Activated gamma-delta T cell (primary cell): ENCODE measurements around the gene IKZF5.

ENCODE experiments used
- DNase-seq: peaks from one replicate; lab custom pipeline; 2025; lab: John Stamatoyannopoulos, UW
- total RNA-seq, 2 donors: gene quantifications; one replicate each; lab custom pipeline; 2026; lab: John Stamatoyannopoulos, UW

Gene IKZF5, protein sequence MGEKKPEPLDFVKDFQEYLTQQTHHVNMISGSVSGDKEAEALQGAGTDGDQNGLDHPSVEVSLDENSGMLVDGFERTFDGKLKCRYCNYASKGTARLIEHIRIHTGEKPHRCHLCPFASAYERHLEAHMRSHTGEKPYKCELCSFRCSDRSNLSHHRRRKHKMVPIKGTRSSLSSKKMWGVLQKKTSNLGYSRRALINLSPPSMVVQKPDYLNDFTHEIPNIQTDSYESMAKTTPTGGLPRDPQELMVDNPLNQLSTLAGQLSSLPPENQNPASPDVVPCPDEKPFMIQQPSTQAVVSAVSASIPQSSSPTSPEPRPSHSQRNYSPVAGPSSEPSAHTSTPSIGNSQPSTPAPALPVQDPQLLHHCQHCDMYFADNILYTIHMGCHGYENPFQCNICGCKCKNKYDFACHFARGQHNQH
- 24.9 to 27.0 reads per million in 2 donors for total RNA-seq

DNA sequence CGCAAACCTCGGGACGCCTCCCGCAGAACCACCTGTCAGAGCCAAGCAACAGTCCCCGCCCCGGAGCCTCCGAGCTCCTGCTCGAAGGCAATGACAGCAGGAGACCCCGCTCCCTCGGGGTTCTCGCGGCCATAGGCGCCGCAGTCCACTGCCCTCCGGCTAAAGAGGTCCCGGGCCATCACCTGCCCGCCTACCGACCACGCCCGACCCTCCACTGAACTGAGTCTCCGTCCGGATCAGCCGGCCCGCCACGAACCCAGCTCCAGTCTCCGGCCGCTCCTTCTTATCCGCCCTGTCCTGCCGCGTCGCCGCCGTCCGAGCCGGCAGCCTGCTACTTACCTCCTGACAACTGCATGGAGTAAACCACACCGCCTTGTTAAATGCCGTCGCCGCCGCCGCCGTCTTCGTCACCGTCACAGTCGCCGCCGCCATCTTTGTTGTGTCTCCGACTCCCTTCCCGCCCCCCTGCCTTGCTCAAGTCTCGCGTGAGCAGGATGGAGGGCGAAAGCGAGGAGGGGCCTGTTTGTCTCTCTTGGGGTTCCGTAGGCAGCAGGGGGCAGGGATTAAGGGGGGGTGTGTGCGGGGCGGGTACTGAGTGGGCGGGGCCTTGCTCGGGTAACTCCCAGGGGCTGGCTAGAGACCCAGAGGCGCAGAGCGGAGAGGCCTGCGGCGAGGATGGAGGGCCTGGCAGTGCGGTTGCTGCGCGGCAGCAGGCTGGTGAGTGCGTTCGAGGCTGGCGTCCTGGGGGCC is at the start of gene IKZF5, which contains the start of gene ACADSB:
TSS of gene IKZF5 (minus strand) at position 441 of the 750 bp plus-strand sequence. CDS start 10,170 bp downstream, outside the sequence.
TSS of gene ACADSB (plus strand) at position 652 of the 750 bp plus-strand sequence. CDS start at position 676, 24 bp downstream.
- peak; percentile 92 for DNase-seq

DNA sequence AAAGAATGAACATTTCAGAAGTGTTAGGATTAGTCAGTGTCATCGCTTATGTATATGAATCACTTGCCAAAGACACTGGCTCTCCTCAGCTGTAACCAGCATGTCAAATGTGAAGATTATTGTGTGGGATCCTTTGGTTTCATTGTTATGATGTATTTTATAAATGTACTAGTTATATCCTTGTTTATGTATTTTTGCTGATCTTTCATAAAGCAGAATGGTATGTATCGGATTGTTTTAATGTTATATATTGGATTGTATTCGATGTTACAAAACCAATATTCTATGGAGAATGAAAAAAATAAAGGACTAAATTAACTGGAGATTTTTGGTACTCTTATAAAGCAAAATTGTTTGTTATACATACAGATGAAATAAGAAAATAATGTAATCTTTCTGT is 49.4 kb upstream of the IKZF5 start:
- DNase-seq: no peak

DNA sequence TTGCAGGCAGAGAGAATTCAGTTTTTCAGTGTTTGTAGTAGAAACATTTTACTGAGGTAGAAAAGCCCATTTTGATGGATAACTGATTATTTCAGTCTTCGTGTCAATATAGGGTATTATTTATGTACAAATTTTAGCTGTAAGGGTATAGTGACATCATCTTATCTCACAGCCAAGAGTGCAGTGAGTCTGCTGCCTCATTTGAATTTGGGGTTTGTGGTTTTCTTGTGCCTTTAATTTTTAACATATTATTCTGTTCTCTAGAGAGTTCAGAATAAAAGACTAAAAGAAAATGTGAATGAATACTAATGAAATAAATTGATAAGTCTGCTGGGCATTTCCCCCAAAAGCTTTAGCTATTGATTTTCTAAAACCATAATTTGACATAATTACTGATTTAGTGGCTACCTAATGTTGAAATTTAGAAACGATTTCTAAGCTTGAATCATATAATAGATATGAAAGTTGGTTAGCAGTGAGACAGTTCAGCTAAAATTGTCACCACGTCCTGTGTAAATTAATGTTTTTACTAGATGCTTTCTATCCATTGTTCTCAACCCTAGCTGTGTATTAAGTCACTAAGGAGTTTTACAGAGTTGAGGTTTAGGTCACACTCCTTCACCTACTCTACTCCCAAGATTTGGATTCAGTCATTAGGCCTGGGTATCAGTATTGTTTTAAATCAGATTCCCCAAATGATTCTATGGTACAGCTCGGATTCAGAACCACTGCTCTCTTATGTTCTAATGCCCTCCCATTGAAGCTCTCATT is 37.6 kb upstream of the IKZF5 start:
- DNase-seq: no peak

DNA sequence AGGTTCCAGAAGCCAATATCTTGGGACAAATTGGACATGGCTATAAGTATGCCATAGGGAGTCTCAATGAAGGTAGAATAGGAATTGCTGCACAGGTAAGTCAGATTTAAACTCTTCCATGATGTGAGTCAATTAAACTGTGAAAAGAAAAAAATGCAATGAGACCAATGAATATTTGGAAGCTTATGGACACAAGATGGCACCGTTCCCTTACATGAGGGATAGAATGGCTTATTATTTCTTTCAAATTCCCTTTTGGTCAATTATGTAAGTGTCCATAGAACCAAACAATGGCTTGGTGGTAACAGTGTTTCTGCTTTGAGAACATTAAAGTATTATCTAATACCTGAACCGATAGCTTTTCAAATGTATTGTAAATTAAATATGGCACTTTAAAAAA is 35.8 kb upstream of the IKZF5 start:
- DNase-seq: no peak

DNA sequence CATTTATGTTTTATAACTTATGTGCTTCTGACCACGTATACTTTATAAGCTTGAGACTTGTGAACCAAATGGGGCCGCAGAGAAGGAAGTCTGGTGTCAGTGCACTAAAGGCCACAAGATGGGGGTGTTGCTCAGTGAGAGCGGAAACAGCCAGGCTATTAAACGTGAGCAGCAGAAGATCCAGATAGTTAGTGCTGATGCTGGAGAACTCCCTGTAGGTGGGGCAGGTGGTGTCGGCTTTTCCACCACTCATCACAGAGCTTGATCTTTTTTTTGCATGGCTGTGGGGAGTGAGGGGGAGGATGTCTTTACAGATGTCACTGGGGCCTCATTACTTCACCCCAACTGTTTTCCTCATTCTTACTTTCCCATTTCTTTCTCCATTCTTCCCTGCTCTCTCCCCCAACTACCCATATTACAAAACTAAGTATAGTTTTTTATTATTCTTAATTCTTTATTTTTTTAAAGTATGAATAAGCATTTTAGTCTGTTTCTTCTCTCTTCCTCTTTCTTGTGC is 34.9 kb upstream of the IKZF5 start:
- DNase-seq: no peak

DNA sequence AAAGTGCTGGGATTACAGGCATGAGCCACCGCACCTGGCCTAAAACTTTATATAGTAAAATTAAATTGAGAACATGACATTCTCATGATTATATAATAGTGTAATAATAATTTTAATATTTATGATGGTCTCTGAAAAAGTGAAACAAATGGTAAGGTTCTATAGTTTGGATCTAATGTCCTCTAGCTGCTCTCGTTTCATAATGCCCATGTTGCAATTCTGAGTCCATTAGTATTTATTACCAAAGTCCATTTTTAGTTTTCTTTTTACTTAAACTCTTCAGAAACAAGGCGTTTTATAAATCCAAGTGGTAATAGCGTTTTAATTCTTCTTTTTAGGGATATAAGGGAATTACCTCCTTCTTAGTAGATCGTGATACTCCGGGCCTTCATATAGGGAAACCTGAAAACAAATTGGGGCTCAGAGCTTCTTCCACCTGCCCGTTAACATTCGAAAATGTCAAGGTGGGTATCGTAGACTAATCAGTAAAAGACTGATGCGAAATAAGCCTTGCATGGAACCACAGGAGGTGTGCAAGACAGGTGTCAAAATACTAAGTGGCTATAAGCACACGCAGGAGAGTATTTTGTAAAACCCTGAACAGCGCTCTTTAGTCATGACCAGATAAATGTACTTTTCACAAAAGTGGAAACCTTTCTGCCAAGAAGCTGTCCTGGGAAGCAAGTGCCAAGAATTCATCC is 34.3 kb upstream of the IKZF5 start:
- no peak for DNase-seq

DNA sequence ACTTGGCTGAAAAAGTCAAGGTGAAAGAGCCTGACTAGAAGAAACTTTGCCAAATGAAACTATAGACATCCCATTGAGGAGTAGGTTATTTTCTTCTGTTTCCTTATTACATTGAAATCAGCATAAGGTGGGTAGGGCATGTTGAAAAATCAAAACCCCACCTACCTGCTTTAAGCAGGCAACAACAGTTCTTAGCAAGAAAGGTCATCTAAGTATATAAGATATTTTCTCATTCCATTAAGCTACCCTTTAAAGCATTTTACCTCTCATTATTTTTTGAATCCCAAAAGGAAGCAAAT is 31.0 kb upstream of the IKZF5 start:
- no peak for DNase-seq

DNA sequence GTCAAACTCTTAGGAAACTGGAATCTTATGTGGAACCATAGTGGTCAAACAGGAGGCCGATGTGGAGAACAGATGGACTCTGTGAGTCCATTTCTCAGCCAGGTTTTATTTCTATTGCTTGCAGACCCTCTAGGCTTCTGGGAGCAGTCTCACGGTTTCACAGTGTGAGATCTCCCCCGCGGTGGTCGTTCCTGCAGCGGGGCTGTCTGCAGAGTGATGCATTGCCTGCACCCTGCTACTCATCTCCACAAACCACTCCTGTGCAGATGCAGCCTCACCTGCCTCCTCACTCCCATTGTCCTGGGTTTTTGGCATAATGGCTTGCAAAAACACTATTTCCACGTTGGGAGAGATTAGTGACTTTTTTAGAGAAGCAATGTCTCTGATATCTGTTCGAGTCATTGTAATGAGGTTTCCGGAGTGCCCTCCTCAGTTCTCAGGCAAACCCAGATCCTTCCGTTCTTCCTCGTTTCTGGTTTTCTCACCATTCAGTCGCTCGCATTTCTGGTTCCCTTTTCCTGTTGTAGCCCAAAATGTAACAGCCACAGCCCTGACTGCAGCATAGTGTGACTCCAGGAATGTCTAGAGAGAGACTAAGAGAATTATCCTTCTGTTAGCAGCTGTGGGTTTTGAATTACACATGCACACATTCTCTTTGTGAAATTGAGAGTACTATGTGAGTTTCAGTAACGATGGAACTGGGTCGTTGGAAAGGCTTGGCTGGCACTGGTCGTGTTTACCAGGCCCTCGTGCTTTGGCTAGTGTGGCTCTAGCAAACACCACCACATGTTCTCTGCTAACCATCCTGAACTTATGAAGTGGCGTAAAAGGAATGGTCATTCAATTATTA is 30.4 kb upstream of the IKZF5 start:
- DNase-seq: no peak

DNA sequence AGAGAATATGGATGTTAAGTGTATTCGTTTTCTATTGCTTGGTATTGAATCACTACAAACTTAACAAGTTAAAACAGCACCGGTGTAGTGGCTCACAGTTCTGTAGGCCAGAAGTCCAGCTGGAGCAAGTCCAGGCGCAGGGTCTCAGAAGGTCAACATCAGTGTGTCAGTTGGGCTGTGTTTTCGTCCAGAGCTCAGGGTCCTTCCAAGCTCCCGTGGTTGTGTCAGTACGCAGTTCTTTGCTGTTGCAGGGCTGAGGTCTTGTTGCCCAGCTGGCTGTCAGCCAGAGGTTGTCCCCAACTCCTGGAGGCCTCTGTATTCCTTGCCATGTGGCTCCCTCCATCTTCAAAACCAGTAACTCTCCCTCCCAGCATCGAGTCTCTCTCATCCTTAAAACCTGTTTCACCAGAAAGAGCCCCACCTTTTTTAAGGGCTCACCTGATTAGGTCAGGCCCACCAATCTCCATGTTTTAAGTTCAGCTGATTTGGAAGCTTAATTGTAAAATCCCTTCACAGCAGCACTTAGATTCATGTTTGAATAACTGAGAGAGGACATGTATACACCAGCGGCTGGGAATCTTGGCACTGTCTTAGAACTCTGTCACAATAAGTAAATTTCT is 27.0 kb upstream of the IKZF5 start:
- DNase-seq: no peak

DNA sequence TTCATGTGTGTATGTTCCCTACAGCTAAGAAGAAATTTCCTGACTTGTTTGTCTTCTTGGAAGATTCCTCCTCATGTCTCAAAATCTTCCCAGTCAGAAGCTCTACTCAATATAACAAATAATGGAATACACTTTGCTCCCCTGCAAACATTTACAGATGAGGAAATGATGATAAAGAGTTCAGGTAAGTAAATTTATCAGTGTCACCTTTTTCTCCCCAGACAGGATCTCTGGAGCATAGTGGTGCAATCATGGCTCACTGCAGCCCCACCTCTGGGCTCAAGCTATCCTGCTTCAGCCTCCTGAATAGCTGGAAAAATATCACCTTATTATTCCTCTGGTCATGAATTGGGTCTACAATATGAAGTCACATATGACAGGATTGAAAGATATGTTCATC is 25.7 kb upstream of the IKZF5 start:
- no peak for DNase-seq

DNA sequence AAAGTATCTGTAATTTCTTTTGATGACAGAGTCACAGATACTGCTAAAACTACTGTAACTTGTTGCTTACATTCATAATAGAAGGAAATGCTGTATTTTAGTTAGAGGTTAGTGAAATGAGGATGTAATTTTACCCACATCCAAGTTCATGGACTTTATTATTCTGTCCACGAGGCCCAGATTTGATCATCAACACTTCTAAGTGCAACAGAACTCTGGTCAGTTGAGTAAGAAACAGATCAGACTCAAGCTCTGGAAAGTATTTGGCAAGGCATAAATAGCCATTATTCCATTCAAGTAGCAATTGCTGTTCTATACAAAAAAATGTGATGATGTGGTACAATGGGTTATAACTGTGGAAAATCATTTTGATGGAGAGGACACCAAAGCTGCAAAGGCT is 22.5 kb upstream of the IKZF5 start:
- no peak for DNase-seq

DNA sequence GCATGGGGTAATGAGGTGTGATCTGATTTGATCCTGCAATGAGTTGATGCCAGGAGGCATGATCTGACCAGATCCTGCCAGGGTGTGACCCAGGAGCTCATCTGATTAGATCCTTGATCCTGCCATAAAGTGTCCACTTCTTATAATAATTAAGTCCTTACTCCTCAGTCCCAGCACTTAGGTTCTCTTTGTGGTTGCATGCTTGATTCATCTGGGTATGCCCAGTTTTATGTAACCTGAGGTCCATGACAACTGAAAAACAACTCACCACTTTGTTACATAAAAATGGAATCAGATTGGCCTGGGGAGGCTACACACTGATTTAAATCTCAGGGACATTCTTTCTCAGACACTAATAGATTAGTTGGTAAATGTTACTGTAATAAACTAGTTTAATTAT is 19.3 kb upstream of the IKZF5 start:
- no peak for DNase-seq

DNA sequence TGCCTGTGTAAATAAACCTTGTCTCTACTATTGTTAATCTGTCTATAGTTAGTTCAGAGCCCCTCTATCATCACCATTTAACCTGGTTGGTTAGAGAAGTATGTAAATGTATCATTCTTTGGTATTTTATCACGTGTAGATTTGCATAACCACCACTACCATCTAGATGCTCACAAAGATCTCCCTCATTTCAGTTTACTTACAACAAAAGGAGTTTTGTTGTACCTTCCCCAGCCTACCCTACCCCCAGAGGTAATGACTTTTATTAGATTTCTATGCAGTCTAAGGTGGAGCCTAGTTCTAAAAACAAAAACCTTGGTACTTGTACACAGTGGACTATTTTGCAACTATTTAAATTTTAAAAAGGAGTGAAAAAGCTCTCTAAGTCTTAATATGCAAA is 17.7 kb upstream of the IKZF5 start:
- no peak for DNase-seq

DNA sequence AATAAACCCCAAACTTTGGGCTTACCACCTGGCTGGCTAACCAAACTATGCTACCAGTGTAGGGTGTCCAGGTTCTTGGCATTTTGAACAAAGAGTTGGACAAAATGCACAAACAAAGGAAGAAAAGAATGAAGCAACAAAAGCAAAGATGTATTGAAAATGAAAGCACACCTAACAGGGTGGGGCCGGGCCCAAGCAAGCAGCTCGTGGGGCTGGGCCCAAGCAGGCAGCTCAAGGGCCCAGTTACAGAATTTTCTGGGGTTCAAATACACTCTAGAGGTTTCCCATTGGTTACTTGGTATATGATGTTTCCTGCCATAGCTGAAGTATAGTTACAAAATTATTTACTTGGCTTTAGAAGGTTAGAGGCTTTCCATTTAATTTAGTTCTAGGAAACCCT is 15.9 kb upstream of the IKZF5 start:
- no peak for DNase-seq

DNA sequence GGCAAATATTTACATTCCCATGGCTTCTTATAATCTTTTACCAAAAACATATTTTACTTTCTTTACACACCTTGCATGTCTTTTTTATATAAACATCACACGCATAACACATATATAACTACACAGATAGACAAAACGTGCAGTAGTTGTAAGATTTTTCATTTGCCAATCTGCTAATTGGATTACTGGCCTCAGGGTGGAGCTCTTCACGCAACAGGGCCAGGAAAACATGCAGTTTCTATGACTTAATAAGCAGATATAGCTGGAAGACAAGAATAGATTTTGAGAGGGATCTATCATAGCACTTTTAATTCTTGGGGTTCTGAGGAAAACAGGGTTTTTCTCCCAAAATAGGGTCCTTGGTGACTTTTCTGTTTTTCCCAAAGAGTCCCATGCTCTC is 12.9 kb upstream of the IKZF5 start:
- DNase-seq: no peak

DNA sequence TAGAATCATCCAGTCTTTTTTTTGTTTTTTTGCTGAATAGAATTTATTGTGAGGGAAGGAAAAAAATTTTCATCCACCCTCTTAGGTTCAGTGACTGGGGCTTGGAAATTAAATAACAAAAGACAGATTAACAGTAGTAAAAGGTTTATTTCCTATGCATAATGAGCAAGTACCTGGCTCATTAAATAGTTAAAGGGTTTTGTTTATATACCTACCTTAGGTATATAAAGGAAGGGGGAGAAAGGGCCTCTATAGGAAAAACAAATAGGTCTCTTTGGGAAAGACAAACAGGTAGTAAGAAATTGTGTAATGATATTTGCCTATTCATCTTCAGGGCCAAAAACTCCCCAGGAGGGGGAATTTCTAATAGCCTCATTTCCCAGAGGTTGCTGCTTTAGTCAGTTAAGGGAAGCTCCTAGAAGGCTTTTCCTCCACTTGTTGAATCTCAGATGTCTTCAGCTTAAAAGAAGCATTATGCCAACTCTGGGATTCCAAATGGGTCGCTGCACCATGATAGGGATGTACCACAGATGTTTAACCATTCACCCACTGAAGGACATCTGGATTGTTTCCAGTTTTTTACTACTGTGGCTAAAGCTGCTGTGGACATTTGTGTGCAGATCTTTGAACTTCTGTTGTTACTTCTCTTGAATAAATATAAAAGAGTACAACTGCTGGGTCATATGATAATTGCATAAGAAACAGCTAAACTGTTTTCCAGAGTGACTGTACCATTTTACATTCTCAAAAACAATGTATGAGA is 11.5 kb upstream of the IKZF5 start:
- no peak for DNase-seq

DNA sequence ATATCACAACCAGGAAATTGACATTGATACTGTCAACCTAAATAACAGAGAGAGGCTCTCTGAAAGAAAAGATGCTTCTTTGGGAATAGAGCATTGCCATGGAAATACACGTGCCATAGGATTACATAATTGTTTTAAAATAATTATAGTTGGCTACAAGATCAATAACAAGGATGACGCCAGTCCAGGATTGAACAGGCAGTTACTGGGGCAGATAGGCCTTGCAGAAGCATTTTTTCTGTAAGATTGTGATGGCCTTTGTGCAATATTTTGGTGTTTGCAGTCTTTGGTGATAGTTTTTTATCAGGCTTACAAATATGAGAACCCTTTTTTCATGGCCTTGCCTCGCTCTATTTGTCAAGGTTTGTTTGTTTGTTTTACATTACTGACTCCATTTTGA is 10.7 kb upstream of the IKZF5 start:
- no peak for DNase-seq

DNA sequence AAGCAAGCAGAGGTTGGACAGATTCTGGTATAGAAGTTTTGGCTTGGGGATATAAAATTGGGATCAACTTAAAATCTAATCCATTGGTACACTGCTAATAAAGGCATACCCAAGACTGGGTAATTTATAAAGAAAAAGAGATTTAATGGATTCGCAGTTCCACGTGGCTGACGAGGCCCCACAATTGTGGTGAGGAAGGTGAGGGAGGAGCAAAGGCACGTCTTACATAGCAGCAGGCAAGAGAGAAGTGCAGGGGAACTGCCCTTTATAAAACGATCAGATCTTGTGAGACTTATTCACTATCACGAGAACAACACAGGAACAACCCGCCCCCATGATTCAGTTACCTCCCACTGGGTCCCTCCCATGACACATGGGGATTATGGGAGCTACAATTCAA is 9.9 kb upstream of the IKZF5 start:
- no peak for DNase-seq

DNA sequence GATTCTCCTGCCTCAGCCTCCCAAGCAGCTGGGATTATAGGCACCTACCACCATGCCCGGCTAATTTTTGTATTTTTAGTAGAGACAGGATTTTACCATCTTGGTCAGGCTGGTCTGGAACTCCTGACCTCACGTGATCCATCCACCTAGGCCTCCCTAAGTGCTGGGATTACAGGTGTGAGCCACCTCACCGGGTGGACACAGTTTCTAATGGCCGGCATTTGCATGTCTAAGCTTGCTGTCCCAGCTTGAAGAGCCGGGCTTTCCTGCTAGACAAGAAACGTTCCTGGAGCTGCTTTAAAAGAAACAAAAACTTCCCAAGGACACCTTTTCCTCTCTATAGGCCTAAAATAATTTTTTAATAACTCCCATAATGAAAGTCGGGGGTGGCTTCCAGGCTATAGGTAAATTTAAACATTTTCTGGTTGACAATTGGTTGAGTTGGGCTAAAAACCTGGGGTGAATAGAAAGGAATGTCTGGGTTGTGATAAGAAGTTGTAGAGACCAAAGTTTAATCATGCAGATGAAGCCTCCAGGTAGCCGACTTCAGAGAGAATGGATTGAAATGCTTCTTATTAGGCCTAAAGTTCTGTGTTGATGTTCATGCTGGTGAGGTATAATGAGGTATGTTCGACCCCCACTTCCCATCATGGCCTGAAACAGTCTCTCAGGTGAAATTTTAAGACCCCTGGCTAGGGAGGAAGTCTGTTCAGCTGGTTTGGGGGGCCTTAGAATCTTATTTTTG is 9.0 kb upstream of the IKZF5 start:
- DNase-seq: no peak
